GM21367 (cell line): ENCODE results near the gene HIPK1.
"Not testable (repeated sequence)": the region's sequence is repeated elsewhere in the genome, so short reads cannot be mapped to it uniquely, and the experiment has no call there.

Source experiments
- ATAC-seq: cut with Tn5 transposase; IDR thresholded peaks from one replicate; pipeline ENCODE4 v1.9.1; 2021; ENCODE audit not compliant: unreplicated experiment

The HIPK1 gene

GRCh38 chr1:113943028-113943811 lies 14.1 kb downstream of the HIPK1 start:
- no peak for ATAC-seq

- no peak for ATAC-seq
Observed at GRCh38 chr1:113945329-113945728, 16.2 kb downstream of the HIPK1 start.

- no peak for ATAC-seq
Observed at GRCh38 chr1:113946112-113946511, 17.0 kb downstream of the HIPK1 start.

- ATAC-seq = no peak
Observed at GRCh38 chr1:113946678-113947387, 17.7 kb downstream of the HIPK1 start.

- no peak for ATAC-seq
Observed at GRCh38 chr1:113947388-113948107, 18.4 kb downstream of the HIPK1 start.

- ATAC-seq = not testable (repeated sequence)
Observed at GRCh38 chr1:113948151-113948550, 19.0 kb downstream of the HIPK1 start.

GRCh38 chr1:113949007-113949406 lies 19.9 kb downstream of the HIPK1 start:
- ATAC-seq = no peak

GRCh38 chr1:113950908-113951307 lies 21.8 kb downstream of the HIPK1 start:
- ATAC-seq = no peak

- no peak for ATAC-seq
Observed at GRCh38 chr1:113951719-113952118, 22.6 kb downstream of the HIPK1 start.

GRCh38 chr1:113957984-113958383 lies 28.9 kb downstream of the HIPK1 start:
- ATAC-seq = no peak

GRCh38 chr1:113958691-113959090 lies 29.6 kb downstream of the HIPK1 start:
- ATAC-seq = no peak

GRCh38 chr1:113963281-113963906 lies 34.3 kb downstream of the HIPK1 start:
- ATAC-seq = no peak

GRCh38 chr1:113965703-113966412 lies 36.7 kb downstream of the HIPK1 start:
- no peak for ATAC-seq

- ATAC-seq = no peak
Observed at GRCh38 chr1:113972954-113973353, 43.8 kb downstream of the HIPK1 start.

GRCh38 chr1:113975211-113975895 lies 46.2 kb downstream of the HIPK1 start:
- no peak for ATAC-seq

GRCh38 chr1:113976609-113977278 lies 47.6 kb downstream of the HIPK1 start:
- no peak for ATAC-seq

- ATAC-seq = no peak
Observed at GRCh38 chr1:113977906-113978305, 48.8 kb downstream of the HIPK1 start.

- ATAC-seq = no peak
Observed at GRCh38 chr1:113978863-113979702, 50.0 kb downstream of the HIPK1 start, which contains the start of gene OLFML3. Gene OLFML3 (plus strand): TSS chr1:113979474. CDS start chr1:113979517, 43 bp downstream.
